ENCODE data around the gene BDKRB1. TPM values are rescaled to one million over a fixed set of nuclear protein-coding genes. Genes with fewer than 3 reads are reported as not detected.
"Not testable (repeated sequence)": the region's sequence is repeated elsewhere in the genome, so short reads cannot be mapped to it uniquely, and the experiment has no call there.

BDKRB1 gene
- total and polyA plus RNA-seq, 5 experiments from 2014 or later: not detected

DNA sequence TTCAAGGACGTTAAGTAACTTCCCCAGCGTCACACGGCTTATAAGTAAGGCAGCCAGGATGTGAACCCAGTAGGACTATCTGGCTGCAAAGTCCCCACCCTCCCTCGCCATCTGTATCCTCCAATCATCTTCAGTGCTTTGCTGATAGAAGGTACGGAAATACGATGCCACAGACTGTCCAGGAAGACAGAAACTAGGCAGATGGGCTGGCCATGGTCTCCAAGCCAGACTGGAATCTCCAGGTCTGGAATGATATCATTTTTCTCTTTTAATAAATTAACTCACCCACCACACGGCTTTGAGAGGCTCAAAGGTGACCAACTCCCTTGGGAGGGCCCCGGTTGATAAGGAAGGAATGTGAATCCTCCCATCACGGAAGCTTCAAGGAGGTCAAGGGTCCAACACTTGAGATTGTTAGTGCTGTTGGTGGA lies 16.3 kb upstream of the BDKRB1 start:
- DNase-seq (no peak), ATAC-seq (no peak)
- Mint-ChIP-seq H3K27me3 (peaks cover 0 to 9% (median 5%) of the 10 kb centered on the region in 5 donors), H3K4me1 (no peaks in the 10 kb centered on the region), H3K9me3 (no peaks in the 10 kb centered on the region), H3K27ac (no peak overlapping the region), H3K36me3 (no peaks in the 10 kb centered on the region), H3K4me3 (no peak overlapping the region)
- POLR2A ChIA-PET: no interaction called here

DNA sequence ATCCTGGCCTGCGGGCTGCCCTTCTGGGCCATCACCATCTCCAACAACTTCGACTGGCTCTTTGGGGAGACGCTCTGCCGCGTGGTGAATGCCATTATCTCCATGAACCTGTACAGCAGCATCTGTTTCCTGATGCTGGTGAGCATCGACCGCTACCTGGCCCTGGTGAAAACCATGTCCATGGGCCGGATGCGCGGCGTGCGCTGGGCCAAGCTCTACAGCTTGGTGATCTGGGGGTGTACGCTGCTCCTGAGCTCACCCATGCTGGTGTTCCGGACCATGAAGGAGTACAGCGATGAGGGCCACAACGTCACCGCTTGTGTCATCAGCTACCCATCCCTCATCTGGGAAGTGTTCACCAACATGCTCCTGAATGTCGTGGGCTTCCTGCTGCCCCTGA lies 15.4 kb upstream of the BDKRB1 start:
- H3K27me3 Mint-ChIP-seq: peaks cover 3 to 12% (median 7%) of the 10 kb centered on the region in 5 donors
- POLR2A ChIA-PET: no interaction called here
- no peak overlapping the region for H3K4me3 Mint-ChIP-seq
- no peak for ATAC-seq
- no peak for DNase-seq
- H3K4me1 Mint-ChIP-seq: no peaks in the 10 kb centered on the region
- H3K27ac Mint-ChIP-seq: peak overlapping the region in 1 of 10 donors; percentile 73
- H3K36me3 Mint-ChIP-seq: no peaks in the 10 kb centered on the region
- H3K9me3 Mint-ChIP-seq: peaks cover 0 to 2% (median 0%) of the 10 kb centered on the region in 9 donors

DNA sequence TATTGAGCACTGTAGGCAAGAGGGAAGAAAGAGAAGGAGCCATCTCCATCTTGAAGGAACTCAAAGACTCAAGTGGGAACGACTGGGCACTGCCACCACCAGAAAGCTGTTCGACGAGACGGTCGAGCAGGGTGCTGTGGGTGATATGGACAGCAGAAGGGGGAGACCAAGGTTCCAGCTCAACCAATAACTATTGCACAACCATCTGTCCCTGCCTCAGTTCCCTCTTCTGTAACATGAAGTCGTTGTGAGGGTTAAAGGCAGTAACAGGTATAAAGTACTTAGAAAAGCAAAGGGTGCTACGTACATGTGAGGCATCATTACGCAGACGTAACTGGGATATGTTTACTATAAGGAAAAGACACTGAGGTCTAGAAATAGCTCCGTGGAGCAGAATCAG lies 13.9 kb upstream of the BDKRB1 start:
- peaks cover 6 to 22% (median 10%) of the 10 kb centered on the region in 5 donors for H3K27me3 Mint-ChIP-seq
- DNase-seq (no peak), ATAC-seq (no peak)
- POLR2A ChIA-PET: no interaction called here
- H3K4me3 Mint-ChIP-seq: no peak overlapping the region
- H3K27ac Mint-ChIP-seq: no peak overlapping the region
- no peaks in the 10 kb centered on the region for H3K4me1 Mint-ChIP-seq
- H3K9me3 Mint-ChIP-seq: peaks cover 0 to 2% (median 0%) of the 10 kb centered on the region in 9 donors
- H3K36me3 Mint-ChIP-seq: no peaks in the 10 kb centered on the region

DNA sequence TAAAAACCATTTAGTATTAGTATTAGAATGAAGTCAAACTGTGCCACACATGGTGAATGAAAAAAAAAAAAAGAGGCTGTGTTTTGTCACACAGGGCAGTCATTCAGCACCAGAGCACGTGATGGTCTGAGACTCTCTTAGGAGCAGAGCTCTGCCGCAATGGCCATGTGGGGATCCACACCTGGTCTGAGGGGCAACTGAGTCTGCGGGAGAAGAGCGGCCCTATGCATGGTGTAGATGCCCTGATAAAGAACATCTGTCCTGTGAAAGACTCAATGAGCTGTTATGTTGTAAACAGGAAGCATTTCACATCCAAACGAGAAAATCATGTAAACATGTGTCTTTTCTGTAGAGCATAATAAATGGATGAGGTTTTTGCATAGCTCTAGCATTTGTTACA lies 12.2 kb upstream of the BDKRB1 start:
- no peaks in the 10 kb centered on the region for H3K4me1 Mint-ChIP-seq
- POLR2A ChIA-PET: no interaction called here

DNA sequence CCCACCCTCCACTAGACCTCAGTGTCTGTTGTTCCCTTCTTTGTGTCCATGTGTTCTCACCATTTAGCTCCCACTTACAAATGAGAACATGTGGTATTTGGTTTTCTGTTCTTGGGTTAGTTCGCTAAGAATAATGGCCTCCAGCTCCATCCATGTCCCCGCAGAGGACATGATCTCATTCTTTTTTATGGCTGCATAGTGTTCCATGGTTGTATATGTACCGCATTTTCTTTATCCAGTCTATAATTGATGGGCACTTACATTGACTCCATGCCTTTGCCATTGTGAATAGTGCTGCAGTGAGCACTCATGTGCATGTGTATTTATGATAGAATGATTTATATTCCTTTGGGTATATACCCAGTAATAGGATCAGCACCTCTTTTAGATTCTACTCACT lies 10.9 kb upstream of the BDKRB1 start:
- H3K27me3 Mint-ChIP-seq: peaks cover 10 to 51% (median 19%) of the 10 kb centered on the region in 5 donors
- H3K27ac Mint-ChIP-seq, DNase-seq, H3K4me1 Mint-ChIP-seq, H3K36me3 Mint-ChIP-seq, POLR2A ChIA-PET, H3K9me3 Mint-ChIP-seq, ATAC-seq, H3K4me3 Mint-ChIP-seq: not testable (repeated sequence)

More for the DNA sequence above, 12.2 kb upstream of the BDKRB1 start:
- H3K27ac Mint-ChIP-seq: no peak overlapping the region
- ATAC-seq: no peak
- peaks cover 0 to 1% (median 0%) of the 10 kb centered on the region in 3 donors for H3K36me3 Mint-ChIP-seq
- peaks cover 0 to 2% (median 0%) of the 10 kb centered on the region in 9 donors for H3K9me3 Mint-ChIP-seq
- H3K27me3 Mint-ChIP-seq: peaks cover 10 to 38% (median 17%) of the 10 kb centered on the region in 5 donors
- no peak for DNase-seq
- H3K4me3 Mint-ChIP-seq: no peak overlapping the region

DNA sequence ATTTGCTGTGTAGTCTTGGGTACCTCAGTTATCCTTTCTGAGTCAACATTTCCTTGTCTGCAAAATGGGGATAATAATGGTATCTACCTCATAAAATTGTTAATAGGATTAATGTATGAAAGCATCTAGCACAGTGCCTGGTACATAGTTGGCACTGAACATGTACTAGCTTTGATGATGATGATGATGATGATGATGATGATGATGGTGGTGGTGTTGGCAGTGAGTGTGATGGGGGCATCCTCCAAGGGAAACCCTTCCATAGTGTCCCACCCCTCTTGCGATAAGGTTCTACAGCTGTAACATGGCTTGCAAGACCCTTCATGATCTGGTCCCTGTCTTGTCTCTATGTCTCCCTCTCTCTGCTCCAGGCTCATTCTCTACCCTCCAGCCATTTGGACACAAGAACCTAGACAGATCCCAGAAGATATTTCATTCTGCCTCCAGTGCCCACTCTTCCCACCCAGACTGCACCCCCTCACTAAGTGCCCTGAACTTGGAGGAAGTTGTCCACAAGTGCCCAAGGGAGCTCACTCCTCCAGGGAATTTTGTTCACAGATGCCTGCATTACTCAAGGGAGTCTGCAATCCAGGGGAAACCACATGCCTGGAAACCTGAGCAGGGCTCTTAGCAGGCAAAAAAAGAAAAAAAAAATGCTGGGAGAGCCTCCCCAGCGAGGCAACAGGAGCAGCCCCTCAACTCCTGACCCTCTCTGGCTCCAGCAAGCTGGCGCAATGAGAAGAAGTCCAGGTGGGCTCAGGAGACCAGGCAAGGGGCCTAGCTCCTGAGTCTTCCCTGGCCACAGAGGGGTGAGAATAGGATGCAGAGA lies 10.1 kb upstream of the BDKRB1 start:
- no peak for DNase-seq
- POLR2A ChIA-PET: no interaction called here
- no peak overlapping the region for H3K4me3 Mint-ChIP-seq
- H3K4me1 Mint-ChIP-seq: no peaks in the 10 kb centered on the region
- peaks cover 0 to 1% (median 0%) of the 10 kb centered on the region in 3 donors for H3K36me3 Mint-ChIP-seq
- no peak for ATAC-seq
- H3K27me3 Mint-ChIP-seq: peaks cover 10 to 59% (median 17%) of the 10 kb centered on the region in 5 donors
- H3K27ac Mint-ChIP-seq: no peak overlapping the region
- H3K9me3 Mint-ChIP-seq: peaks cover 0 to 2% (median 0%) of the 10 kb centered on the region in 9 donors

DNA sequence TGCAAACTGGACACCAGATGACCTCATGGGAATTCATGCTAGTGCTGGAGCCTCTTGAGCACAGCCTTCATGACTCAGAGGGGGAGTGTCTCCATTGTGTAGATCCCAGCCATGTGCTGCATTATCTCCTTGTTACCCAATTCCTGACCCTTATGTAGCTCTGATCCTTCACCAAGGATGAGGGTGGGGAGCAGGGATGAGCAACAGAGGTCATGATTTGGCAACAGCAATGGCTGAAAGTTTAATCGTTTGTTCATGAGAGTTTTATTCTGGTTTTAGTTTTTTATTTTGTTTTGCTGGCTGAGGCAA lies 9.5 kb upstream of the BDKRB1 start:
- no peak overlapping the region for H3K27ac Mint-ChIP-seq
- H3K4me3 Mint-ChIP-seq: no peak overlapping the region
- no peaks in the 10 kb centered on the region for H3K4me1 Mint-ChIP-seq
- no peak for ATAC-seq
- H3K36me3 Mint-ChIP-seq: peaks cover 0 to 1% (median 0%) of the 10 kb centered on the region in 3 donors
- DNase-seq: no peak
- peaks cover 10 to 65% (median 22%) of the 10 kb centered on the region in 5 donors for H3K27me3 Mint-ChIP-seq
- H3K9me3 Mint-ChIP-seq: peaks cover 0 to 2% (median 0%) of the 10 kb centered on the region in 9 donors
- POLR2A ChIA-PET: interaction anchor here (1.0 kb wide), 1 partner anchor 24 kb away, joined by 3 read pairs; no protein-coding TSS in a partner anchor

DNA sequence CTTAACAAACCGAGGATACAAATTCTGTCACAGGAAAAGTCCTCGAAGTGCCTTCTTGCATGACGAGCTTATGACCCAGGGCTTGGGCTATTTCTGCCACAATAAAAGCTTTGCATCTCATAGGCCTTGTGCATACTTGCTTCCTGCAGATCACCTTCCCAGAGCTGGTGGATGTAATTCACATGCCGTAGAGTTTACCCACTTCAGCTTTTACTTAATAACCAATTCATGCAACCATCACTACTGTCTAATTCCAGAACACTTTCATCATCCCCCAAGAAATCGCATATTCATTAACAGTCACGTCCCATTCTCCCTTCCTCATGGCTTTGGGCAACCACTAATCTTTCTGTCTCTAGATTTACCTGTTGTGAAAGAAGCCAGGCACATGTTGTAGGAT lies 9.0 kb upstream of the BDKRB1 start:
- POLR2A ChIA-PET: interaction anchor here (1.0 kb wide), 1 partner anchor 25 kb away, joined by 3 read pairs; no protein-coding TSS in a partner anchor
- H3K4me3 Mint-ChIP-seq: no peak overlapping the region
- DNase-seq: no peak
- peaks cover 13 to 70% (median 27%) of the 10 kb centered on the region in 5 donors for H3K27me3 Mint-ChIP-seq
- no peak for ATAC-seq
- H3K9me3 Mint-ChIP-seq: peaks cover 0 to 2% (median 0%) of the 10 kb centered on the region in 9 donors
- no peaks in the 10 kb centered on the region for H3K4me1 Mint-ChIP-seq
- H3K36me3 Mint-ChIP-seq: peaks cover 0 to 1% (median 0%) of the 10 kb centered on the region in 3 donors
- H3K27ac Mint-ChIP-seq: no peak overlapping the region

DNA sequence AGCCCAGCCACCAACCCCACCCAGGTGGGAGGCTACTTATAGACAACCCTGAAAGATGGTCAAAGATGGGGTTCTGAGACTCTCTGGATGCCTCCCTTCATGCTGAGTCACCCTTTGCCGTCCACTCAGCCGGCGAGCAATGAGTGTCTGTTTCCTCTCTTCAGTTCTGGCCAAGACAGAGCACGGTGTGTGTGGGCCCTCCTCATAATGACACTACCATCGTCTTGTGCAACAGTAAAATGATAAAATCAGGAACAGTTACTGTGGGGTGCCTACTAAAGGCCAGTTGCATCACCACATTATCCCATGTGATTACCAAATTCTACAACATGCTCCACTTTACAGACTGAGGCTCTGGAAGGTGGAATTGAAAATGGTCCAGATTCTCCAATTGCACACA lies 7.0 kb upstream of the BDKRB1 start:
- H3K9me3 Mint-ChIP-seq: peaks cover 0 to 2% (median 0%) of the 10 kb centered on the region in 9 donors
- DNase-seq (no peak), ATAC-seq (no peak)
- H3K36me3 Mint-ChIP-seq: peaks cover 0 to 1% (median 0%) of the 10 kb centered on the region in 3 donors
- peaks cover 15 to 90% (median 44%) of the 10 kb centered on the region in 5 donors for H3K27me3 Mint-ChIP-seq
- no peak overlapping the region for H3K4me3 Mint-ChIP-seq
- POLR2A ChIA-PET: no interaction called here
- no peaks in the 10 kb centered on the region for H3K4me1 Mint-ChIP-seq
- no peak overlapping the region for H3K27ac Mint-ChIP-seq

DNA sequence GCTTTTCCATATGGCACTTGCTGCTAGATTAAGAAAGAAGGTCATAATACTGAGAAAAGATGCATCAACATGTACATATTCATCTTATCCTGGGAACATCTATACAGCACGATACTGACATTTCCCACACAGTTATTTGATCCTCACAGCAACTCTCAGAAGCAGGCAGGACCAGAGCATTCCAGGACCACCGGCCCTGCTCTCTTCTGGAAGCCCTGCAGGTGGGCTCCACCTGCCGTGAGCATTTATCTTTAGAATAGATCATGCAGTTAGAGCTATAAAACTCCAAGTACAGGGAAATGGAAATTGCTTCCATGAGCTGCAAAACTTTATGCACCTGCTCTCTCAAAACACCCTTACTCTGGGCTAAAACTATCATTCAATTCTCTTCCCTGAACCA lies 5.5 kb upstream of the BDKRB1 start:
- no peak for ATAC-seq
- POLR2A ChIA-PET: no interaction called here
- H3K27me3 Mint-ChIP-seq: peaks cover 16 to 98% (median 49%) of the 10 kb centered on the region in 5 donors

DNA sequence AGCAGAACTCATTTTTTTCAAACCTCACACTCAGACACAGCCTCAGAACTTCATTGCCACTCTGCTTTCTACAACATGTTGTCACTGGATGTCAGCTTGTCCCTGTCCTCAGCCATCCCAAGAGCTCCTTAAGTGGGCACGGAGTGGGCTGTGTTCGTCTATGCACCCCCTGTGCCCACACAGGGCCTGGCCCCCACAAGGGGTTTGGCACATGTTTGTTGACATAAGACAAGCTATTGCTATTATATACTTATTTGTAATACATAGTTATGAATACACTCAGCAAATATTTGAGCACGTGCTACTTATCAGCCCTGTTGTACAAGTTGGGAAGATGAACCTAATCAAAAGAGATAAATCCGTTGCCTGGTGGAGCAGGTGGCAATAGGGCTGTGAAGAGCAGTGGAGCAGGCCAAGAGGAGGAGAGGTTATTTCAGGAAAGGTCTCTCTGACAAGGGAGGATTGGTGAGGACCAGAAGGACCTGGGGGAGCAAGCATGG lies 4.3 kb upstream of the BDKRB1 start:
- ATAC-seq: no peak
- Mint-ChIP-seq H3K4me3 (no peak overlapping the region), H3K36me3 (peaks cover 0 to 1% (median 0%) of the 10 kb centered on the region in 3 donors), H3K27ac (no peak overlapping the region), H3K4me1 (no peaks in the 10 kb centered on the region), H3K9me3 (no peaks in the 10 kb centered on the region), H3K27me3 (peaks cover 14 to 93% (median 46%) of the 10 kb centered on the region in 5 donors)
- POLR2A ChIA-PET: no interaction called here
- no peak for DNase-seq

More for the DNA sequence above, 5.5 kb upstream of the BDKRB1 start:
- Mint-ChIP-seq H3K4me3 (no peak overlapping the region), H3K9me3 (no peaks in the 10 kb centered on the region), H3K27ac (no peak overlapping the region), H3K4me1 (no peaks in the 10 kb centered on the region), H3K36me3 (peaks cover 0 to 1% (median 0%) of the 10 kb centered on the region in 3 donors)
- no peak for DNase-seq

DNA sequence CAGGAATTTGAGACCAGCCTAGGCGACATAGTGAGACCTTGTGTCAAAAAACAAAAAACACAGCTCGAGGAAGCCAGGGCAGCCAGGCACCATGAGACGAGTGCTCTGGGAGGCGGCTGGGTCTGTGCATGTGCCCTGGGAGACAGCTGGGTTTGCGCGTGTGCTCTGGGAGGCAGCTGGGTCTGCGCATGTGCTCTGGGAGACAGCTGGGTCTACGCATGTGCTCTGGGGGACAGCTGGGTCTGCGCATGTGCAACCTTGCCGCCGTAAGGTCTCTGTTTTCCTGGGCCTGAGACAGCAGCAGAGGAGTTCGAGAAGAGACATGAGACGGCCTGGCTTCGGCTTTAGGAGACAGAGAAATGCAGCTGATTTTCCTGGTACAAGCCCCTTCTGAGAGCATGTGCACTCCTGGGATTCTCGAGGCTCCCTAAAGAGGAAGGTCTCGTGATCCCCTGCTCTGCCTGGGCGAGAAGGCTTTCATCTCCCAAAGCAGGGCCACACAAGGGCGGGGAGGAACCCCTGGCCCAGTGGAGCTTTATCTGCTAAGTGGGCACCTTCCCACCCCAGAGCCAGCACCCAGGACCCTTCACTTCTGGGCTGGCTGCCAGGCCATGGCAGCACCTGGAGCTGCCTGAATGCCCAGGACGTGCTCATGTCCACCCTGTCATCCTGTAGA lies 3.5 kb upstream of the BDKRB1 start:
- H3K9me3 Mint-ChIP-seq: no peaks in the 10 kb centered on the region
- ATAC-seq (no peak), DNase-seq (no peak)
- H3K27ac Mint-ChIP-seq: no peak overlapping the region
- H3K27me3 Mint-ChIP-seq: peaks cover 17 to 93% (median 49%) of the 10 kb centered on the region in 5 donors
- H3K4me3 Mint-ChIP-seq: no peak overlapping the region
- no peaks in the 10 kb centered on the region for H3K4me1 Mint-ChIP-seq
- POLR2A ChIA-PET: no interaction called here
- H3K36me3 Mint-ChIP-seq: peaks cover 0 to 1% (median 0%) of the 10 kb centered on the region in 3 donors

DNA sequence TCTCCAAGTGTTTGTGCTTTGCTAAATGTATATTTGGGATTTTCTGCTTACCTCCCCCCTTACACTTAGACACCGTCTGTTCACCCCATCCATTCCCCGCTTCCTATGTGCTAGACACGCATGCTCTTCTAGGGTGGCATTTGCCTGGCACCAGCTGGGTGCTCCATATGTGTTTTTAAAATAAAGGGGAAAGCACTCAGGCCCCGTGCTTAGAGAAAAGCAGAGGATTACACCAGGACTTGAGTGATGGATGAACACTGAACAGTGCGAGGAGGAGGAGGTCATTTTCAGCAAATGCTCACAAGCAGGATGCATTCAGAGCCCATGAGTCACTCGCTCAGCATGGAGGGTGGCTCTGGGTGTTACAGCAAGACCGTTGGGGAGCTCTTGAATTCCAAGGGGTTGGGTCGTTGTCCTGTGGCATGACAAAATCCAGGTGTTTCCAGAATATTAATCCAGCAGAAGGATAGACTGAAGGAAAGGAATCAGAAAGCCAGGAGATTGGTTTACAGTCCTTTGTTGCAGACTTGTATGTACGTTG lies 2.9 kb upstream of the BDKRB1 start:
- Mint-ChIP-seq H3K27me3 (peaks cover 19 to 92% (median 51%) of the 10 kb centered on the region in 5 donors), H3K4me3 (no peak overlapping the region), H3K9me3 (no peaks in the 10 kb centered on the region), H3K36me3 (peaks cover 0 to under 1% (median 0%) of the 10 kb centered on the region in 3 donors), H3K4me1 (no peaks in the 10 kb centered on the region), H3K27ac (no peak overlapping the region)
- DNase-seq (no peak), ATAC-seq (no peak)
- POLR2A ChIA-PET: no interaction called here

All from naive thymus-derived CD8-positive, alpha-beta T cell (primary cell).